HT1080 (cell line): Measurements from ENCODE around the gene PTPRG. TPM values are rescaled to one million over a fixed set of nuclear protein-coding genes. Genes with fewer than 3 reads are reported as not detected.
"Not testable (repeated sequence)": the region's sequence is repeated elsewhere in the genome, so short reads cannot be mapped to it uniquely, and the experiment has no call there.

Source experiments
- DNase-seq: peaks from one replicate; pipeline ENCODE4 v3.0.0-alpha.2; 2015; ENCODE audit warnings: low read depth
- polyA plus RNA-seq, 2 experiments: library from polyadenylated mRNA; depleted of rRNA; stranded (reverse); fragments of >200 nt; gene quantifications; 2 replicates each; pipeline ENCODE4 v1.2.3, GENCODE V29; 2015
- total RNA-seq: library from RNA; depleted of rRNA; stranded (reverse); fragments of >200 nt; shearing (Covaris generic); gene quantifications from 2 replicates; pipeline ENCODE4 v1.2.3, GENCODE V29; 2014; rRNA removed

The PTPRG gene
- total RNA-seq, result 34.6 and 41.1 TPM in 2 replicates
- 17.8 and 28.3 TPM in 2 replicates for polyA plus RNA-seq (2015; cell fraction: cytosol; rRNA removed)
- 43.6 and 44.8 TPM in 2 replicates for polyA plus RNA-seq (2015; cell fraction: nucleus; rRNA removed)

DNA sequence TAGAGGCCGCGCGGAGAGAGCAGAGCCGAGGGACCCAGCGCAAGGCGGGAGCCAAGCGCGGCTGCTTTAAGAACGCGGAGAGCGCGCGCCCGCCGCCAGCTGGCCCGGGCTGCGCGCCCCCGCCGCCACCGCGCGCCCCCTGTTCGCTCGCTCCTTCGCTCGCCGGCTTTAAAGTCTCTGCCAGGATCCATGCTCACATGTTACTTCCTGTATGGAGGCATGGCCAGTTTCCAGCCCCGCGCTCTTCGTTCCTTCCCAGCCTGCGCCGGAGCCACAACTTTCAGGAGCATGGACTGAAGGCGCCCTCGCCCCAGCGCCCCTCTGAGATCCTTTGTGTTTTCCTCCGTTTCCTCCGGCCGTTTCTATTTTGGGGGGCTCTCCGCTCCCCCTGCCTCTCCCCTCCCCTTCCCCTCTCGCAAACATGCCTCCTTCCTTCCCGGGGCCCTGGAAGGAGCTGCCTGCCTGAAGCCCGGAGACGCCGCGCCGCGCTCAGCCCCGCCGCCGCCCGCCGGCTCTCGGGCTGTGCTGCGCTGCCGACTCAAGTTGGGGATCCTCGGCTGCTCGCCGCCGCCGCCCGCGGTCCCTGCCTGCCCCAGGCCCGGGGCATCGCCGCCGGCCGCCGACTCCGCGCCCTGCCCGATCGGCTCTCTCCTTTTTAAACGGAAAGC is at the start of gene PTPRG:
Gene PTPRG (plus strand): TSS at position 198 of the 668 bp plus-strand sequence. CDS start 717 bp downstream, outside the sequence.
- peak; percentile 91 for DNase-seq

- no peak for DNase-seq
These were observed 42.8 kb upstream of the PTPRG start for GRCh38 chr3:61518590-61518989.

DNA sequence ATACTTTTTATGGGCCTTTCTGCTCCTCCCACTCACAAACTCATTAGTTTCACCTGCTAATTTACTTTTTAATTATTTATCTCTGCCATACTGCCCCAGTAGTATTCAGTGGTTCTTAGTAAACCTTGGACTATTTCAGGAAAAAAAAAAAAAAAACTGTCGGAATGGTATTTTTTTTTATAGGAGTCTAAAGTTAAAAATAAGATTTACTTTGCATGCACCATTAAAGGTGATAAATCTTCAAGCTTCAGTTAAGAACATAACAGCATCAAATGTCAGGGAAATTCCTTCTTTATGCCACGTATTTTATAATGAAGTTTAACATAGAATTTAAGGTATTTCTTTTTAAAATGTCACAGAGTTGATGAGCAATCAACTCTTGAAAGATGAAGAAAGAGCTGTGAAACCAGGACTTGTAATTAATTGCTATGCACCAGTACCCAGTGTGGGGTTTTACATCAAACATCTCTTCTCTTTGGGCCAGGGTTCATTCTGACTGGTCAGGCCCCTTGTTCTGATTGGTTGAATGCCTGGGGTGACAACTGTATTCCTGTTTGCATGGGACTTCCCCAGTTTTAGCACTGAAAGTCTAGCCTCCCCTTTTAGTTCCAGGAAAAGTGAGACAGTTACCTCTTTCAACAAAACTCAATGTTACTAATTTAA is 40.3 kb upstream of the PTPRG start:
- no peak for DNase-seq

- no peak for DNase-seq
These were observed 39.3 kb upstream of the PTPRG start for GRCh38 chr3:61522060-61522459.

GRCh38 chr3:61522626-61523025 is 38.7 kb upstream of the PTPRG start:
- no peak for DNase-seq

DNA sequence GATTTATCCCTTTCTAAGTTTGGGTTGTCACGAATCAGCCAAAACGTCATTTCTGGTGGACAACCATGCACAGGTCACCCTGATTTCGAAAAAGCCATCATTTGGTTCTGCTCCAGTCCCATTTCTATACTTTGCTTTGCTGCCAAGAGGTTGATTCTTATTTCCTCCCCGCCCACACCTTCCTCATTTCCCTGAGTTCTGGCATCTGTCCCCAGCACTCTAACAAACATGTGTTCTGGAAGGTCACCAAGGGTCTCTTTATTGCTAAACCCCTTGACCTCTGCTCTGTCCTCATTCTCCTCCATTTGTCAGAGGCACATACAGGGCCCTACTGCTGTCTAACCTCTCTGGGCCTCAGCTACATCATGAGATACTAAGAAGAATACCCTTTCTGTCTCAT is 36.4 kb upstream of the PTPRG start:
- no peak for DNase-seq

DNA sequence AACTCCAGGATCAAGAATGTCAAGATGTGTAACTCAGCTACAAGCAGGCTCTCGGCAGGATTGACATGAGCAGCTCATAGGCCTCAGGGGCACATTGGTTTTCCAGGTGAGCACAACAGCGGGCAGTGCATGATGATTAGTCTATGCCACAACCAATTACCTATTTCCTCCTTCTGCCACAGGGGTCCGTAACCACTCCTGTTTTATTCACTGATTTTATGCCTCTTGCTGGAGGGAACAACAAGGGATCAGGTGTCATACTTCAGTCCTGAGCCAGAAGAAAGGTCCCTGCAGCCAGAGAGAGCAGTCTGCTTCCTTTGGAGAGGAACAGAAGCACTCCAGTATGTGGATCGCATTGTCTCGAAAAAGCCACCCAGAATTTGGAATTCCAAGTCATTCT is 35.1 kb upstream of the PTPRG start:
- no peak for DNase-seq

DNA sequence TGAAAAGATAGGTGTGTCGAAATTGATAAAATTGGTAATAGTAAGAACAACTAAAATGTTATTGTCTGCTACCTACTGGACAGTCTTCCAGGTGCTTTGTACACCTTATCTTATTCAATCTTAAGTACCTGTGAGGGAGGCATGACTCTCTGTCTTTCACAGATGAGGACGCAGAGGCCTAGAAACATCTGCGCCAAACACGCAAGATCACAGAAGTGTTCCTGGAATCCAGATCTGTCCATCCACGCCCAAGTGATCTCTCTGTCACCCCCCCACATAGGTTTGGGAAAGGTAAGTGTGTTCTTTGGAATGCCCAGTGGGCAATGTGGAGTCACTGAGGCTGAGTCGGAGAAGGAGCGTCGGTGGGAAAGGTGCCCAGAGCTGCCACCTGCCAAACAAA is 34.4 kb upstream of the PTPRG start:
- DNase-seq, result no peak

- DNase-seq, result peak; percentile 18
These were observed 31.0 kb upstream of the PTPRG start for GRCh38 chr3:61530355-61530754.

- DNase-seq, result no peak
These were observed 29.8 kb upstream of the PTPRG start for GRCh38 chr3:61531528-61531927.

GRCh38 chr3:61532739-61533500 is 28.5 kb upstream of the PTPRG start:
- DNase-seq, result no peak

GRCh38 chr3:61535826-61536225 is 25.5 kb upstream of the PTPRG start:
- DNase-seq, result no peak

GRCh38 chr3:61537366-61537765 is 24.0 kb upstream of the PTPRG start:
- no peak for DNase-seq

DNA sequence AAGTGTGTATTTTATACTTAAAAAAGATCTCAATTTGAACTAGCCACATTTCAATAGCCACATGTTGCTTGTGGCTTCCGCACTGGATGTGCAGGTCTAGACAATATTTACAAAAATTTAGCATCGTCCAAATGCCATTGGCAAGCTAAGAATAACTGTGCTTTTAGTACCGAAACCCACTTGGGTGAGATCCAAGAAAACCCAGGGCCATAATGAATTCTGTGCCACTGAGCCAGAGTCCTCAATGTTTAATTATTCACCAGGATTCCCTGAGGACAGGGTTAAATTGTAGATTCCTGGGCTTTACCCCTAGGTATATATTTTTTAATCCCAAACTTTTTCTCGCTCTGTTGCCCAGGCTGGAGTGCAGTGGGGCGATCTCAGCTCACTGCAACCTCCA is 22.9 kb upstream of the PTPRG start:
- DNase-seq, result no peak

- DNase-seq, result no peak
These were observed 19.7 kb upstream of the PTPRG start for GRCh38 chr3:61541694-61542093.

DNA sequence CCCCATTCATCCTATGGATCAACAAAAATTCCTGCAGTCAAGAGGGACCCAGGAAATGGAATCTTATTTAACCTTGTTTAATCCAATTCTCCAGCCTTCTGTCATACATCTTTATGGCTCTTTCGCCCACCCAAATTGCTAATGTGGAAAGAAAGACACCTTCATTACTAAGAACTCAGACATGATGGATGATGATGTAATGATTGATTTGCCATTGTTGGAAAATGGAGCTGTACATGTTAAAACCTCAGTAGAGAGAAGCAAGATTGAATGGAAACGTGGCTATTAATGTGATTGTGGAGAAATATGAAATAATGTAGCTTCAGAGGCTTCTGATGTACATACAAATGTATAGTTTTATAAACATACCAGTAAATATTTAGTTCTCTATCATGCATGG is 15.7 kb upstream of the PTPRG start:
- DNase-seq, result no peak

DNA sequence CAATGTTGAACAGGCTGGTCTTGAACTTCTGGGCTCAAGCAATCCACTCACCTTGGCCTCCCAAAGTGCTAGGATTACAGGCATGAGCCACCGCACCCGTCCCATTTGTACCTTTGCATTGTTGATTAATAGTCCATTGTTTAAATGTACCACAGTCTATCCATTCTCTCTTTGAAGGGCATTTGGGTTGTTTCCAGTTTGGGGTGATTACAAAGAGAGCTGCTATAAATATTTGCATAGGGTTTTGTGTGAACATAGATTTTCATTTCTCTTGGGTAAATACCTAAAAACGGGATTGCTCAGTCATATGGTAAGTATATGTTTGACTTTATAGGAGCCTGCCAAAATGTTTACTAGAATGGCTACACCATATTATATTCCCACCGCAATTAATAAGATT is 13.7 kb upstream of the PTPRG start:
- no peak for DNase-seq

DNA sequence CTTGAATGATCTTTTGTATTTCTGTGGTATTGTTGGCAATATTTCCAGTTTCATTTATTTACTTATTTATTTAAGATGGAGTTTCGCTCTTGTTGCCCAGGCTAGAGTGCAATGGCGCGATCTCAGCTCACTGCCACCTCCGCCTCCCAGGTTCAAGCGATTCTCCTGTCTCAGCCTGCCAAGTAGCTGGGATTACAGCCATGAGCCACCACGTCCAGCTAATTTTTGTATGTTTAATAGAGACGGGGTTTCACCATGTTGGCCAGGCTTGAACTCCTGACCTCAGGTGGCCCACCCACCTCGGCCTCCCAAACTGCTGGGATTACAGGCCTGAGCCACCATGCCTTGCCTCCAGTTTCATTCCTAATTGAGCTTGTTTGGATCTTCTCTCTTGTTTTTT is 8.7 kb upstream of the PTPRG start:
- DNase-seq, result not testable (repeated sequence)

GRCh38 chr3:61559136-61559731 is 2.1 kb upstream of the PTPRG start:
- DNase-seq, result no peak

DNA sequence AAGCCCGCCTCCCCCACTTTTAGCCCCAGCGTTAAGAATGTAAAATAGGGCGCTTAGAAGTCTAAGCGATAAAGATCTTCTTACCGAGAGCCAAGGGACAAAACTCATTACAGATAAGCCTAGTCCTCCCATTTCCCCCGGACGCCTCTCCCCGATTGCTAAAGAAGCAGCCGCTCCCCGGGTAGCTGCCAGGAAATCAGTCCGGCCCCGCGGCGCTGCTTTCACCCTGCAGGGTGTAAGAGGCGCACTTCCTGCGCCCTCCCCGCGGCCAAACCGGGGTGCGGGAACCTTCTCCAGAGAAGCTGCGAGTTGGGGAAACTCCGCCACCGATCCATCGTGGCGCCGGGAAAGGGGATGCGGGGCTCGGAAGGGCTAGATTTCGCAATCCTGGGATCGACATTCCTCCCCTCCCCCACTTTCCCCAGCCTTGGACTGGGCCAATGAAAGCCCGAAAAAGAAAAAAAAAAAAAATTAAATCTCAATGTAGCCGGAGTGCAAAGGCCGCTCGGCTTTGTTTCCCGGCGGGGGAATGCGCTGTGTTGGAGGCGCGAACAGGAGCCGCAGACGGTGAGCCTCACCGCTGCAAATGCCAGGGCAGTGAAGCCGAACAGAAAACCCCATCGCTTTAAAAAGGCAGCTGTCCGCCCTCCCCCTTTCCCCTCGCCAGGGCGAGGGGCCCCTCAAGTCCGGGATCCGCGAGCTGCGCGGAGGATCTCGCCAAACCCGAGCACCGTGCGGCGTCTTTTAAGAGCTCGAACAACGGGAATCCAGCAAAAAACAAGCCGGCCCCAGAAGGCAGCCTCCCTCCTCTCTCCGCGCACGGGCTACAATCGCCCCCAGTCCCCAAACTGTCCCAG is 626 bp upstream of the PTPRG start:
- DNase-seq, result peak; percentile 79
